Neural cell (in vitro differentiated cells): ENCODE results near the gene PBX1. TPM values are rescaled to one million over a fixed set of nuclear protein-coding genes. Genes with fewer than 3 reads are reported as not detected.

Experiments
- H2AFZ ChIP-seq: fragments of 200-600, 300-800 bp; sonication (generic), shearing (Covaris generic); 2 replicates; pipeline ENCODE4 v1.6.0; 2014; ENCODE audit warnings: low read depth, mild to moderate bottlenecking, antibody characterized with exemption, low read length, moderate library complexity
- H3F3A ChIP-seq: fragments of 200-600 bp; shearing (Covaris generic); 2 replicates; pipeline ENCODE4 v1.6.1; 2016; ENCODE audit warnings: mild to moderate bottlenecking, moderate library complexity, mixed read lengths, antibody characterized with exemption, low read length; ENCODE audit not compliant: insufficient read depth, poor library complexity, severe bottlenecking
- H3K27ac ChIP-seq: fragments of 200-600, 300-800 bp; sonication (generic), shearing (Covaris generic); 2 replicates; pipeline ENCODE4 v1.5.1; 2014; ENCODE audit warnings: mild to moderate bottlenecking, low read length, moderate library complexity
- H3K27me3 ChIP-seq: fragments of 300-800, 200-600 bp; sonication (generic), shearing (Covaris generic); 2 replicates; pipeline ENCODE4 v1.6.0; 2014; ENCODE audit warnings: mild to moderate bottlenecking, low read depth, low read length, moderate library complexity; ENCODE audit not compliant: insufficient read depth
- H3K36me3 ChIP-seq: fragments of 300-800, 200-600 bp; sonication (generic), shearing (Covaris generic); 2 replicates; pipeline ENCODE4 v1.5.1; 2014; ENCODE audit warnings: mild to moderate bottlenecking, antibody characterized with exemption, low read length, moderate library complexity; ENCODE audit not compliant: insufficient read depth
- H3K4me2 ChIP-seq: fragments of 300-800, 200-600 bp; sonication (generic), shearing (Covaris generic); 2 replicates; pipeline ENCODE4 v1.6.0; 2014; ENCODE audit warnings: mild to moderate bottlenecking, low read length
- H3K4me3 ChIP-seq: fragments of 300-800, 200-600 bp; sonication (generic), shearing (Covaris generic); 2 replicates; pipeline ENCODE4 v1.5.1; 2014; ENCODE audit warnings: mild to moderate bottlenecking, low read length, moderate library complexity
- H3K79me2 ChIP-seq: fragments of 200-600 bp; shearing (Covaris generic); replicated peaks from 2 replicates; pipeline ENCODE4 v1.6.0; 2014; ENCODE audit warnings: mild to moderate bottlenecking, low read length, moderate library complexity; ENCODE audit not compliant: insufficient read depth
- H3K9ac ChIP-seq: fragments of 300-800, 200-600 bp; sonication (generic), shearing (Covaris generic); 2 replicates; pipeline ENCODE4 v1.6.1; 2016; ENCODE audit warnings: mild to moderate bottlenecking, low read length, mixed read lengths
- H3K9me2 ChIP-seq: fragments of 200-600 bp; shearing (Covaris generic); 2 replicates; pipeline ENCODE4 v1.6.1; 2016; ENCODE audit warnings: mild to moderate bottlenecking, low read length, mixed read lengths; ENCODE audit not compliant: insufficient read depth
- H3K9me3 ChIP-seq: fragments of 200-600, 300-800 bp; sonication (generic), shearing (Covaris generic); 2 replicates; pipeline ENCODE4 v1.6.1; 2016; ENCODE audit warnings: mild to moderate bottlenecking, mixed run types, low read length, moderate library complexity, mixed read lengths
- H4K20me1 ChIP-seq: fragments of 200-600 bp; shearing (Covaris generic); 2 replicates; pipeline ENCODE4 v1.6.1; 2016; ENCODE audit warnings: mild to moderate bottlenecking, mixed run types; ENCODE audit not compliant: insufficient read depth
- EP300 ChIP-seq: fragments of 450-650 bp; conservative IDR thresholded peaks from 2 replicates; pipeline ENCODE4 v1.6.1; 2014; ENCODE audit warnings: antibody characterized with exemption, mild to moderate bottlenecking, moderate library complexity; ENCODE audit not compliant: poor library complexity, severe bottlenecking
- EZH2 ChIP-seq: fragments of 200-600, 300-800 bp; shearing (Covaris generic), sonication (generic); IDR thresholded peaks from 2 replicates; pipeline ENCODE4 v1.6.1; 2014; ENCODE audit warnings: antibody characterized with exemption, low read length, borderline replicate concordance, mild to moderate bottlenecking; ENCODE audit not compliant: insufficient read depth, poor library complexity, severe bottlenecking
- MXI1 ChIP-seq: fragments of 450-650 bp; conservative IDR thresholded peaks from 2 replicates; pipeline ENCODE4 v1.6.1; 2014; ENCODE audit warnings: antibody characterized with exemption, mild to moderate bottlenecking; ENCODE audit not compliant: poor library complexity, severe bottlenecking
- POLR2AphosphoS5 ChIP-seq: IDR thresholded peaks from 2 replicates; pipeline ENCODE4 v1.6.1; 2012
- RAD21 ChIP-seq: fragments of 450-650 bp; conservative IDR thresholded peaks from 2 replicates; pipeline ENCODE4 v1.6.1; 2014; ENCODE audit warnings: antibody characterized with exemption, mild to moderate bottlenecking, moderate library complexity
- SMC3 ChIP-seq: fragments of 450-650 bp; conservative IDR thresholded peaks from 2 replicates; pipeline ENCODE4 v1.6.1; 2014; ENCODE audit warnings: antibody characterized with exemption, mild to moderate bottlenecking, moderate library complexity; ENCODE audit not compliant: poor library complexity
- TAF1 ChIP-seq: IDR thresholded peaks from 2 replicates; pipeline ENCODE4 v1.6.1; 2012; ENCODE audit warnings: low read depth
- polyA plus RNA-seq: library from polyadenylated mRNA; depleted of rRNA; stranded (reverse); fragments of >200 nt; gene quantifications from 2 replicates; pipeline ENCODE4 v1.2.3, GENCODE V29; 2014
- TF ChIP-seq, protein P1 (sequence below): fragments of 450-650 bp; IDR thresholded peaks from 2 replicates; pipeline ENCODE4 v1.5.1; 2014; ENCODE audit warnings: antibody characterized with exemption, mild to moderate bottlenecking, moderate library complexity; ENCODE audit not compliant: poor library complexity, severe bottlenecking
- TF ChIP-seq, protein P2 (sequence below): IDR thresholded peaks from 2 replicates; pipeline ENCODE4 v1.6.1; 2012; ENCODE audit warnings: borderline replicate concordance

The PBX1 gene
- polyA plus RNA-seq, 1 donor from 2014 or later = 42.4 TPM

DNA sequence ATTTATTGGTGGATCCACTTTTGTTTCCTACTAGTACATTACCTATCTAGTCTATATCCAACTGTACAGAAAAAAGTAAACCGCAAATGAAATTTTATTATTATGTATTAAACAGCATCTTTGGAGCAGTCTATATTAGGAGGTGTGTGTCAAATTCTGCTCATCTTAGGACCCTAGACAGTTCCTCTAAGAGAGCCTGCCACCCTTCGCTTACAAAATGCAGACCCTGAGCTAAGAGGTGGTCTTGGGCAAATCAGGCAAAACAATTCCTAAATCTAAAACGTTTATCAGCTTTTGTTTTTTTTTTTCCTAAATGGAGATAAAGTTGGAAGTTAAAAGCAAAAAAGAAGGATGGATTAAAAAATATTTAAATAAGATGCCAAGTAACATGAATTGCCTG, 85.3 kb downstream of the PBX1 start:
- no peaks in the 10 kb centered on the region for H3K9me2 ChIP-seq
- H3K36me3 ChIP-seq = peaks cover 8% of the 10 kb centered on the region
- H3K27me3 ChIP-seq = no peaks in the 10 kb centered on the region
- H3K27ac ChIP-seq = no peak overlapping the region
- no peak overlapping the region for H2AFZ ChIP-seq
- no peaks in the 10 kb centered on the region for H3K9me3 ChIP-seq
- no peak overlapping the region for H3K4me3 ChIP-seq
- no peak overlapping the region for H3K9ac ChIP-seq
- H3K4me2 ChIP-seq = no peak overlapping the region
- H3K79me2 ChIP-seq = peaks cover 84% of the 10 kb centered on the region
- no peak for TF ChIP-seq POLR2AphosphoS5
- no peak for TF ChIP-seq TAF1
- TF ChIP-seq SMC3 = no peak
- no peak for TF ChIP-seq EP300
- H3F3A ChIP-seq = no peaks in the 10 kb centered on the region
- no peaks in the 10 kb centered on the region for H4K20me1 ChIP-seq

DNA sequence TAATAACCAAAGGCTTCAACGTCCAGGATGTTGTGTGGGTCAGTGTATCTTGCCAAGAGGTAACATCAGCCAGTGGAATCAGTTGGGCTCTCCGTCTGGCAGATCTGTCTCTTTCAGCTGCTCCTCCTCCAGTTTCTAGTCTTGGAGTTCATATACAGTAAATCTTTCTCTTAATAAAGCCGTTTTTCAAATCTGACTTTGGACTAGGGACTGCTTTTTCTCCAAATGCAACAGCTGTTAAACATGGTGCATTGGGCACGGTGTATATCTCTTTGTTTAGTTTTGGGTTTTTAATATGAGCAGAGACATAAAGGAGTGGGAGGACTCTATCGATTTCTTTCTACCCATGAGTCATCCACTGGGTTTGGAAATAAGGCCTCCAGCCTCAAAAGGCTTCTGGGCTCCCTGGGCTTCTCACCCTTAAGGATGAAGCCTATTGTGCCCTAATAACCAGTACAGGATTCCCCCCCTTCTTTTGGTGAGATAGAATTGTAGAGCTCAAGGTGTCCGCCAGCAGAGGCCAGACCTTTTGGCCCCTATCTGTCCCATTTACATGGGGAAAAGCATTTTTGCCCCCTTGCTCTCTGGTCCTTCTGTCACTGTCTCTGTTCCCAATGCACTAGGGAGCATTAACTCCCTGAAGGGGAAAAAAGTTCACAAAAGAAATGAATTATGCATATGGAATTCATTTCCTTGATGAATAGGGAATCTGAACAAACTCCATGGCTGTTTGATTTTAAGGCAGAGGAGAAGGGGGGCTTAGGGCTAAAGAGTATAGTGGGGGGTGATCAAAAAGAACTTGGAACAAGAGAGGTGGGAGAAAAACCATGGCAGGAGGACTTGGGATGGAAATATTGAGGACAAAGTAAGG, 86.0 kb downstream of the PBX1 start:
- no peak for TF ChIP-seq RAD21
- no peak for TF ChIP-seq MXI1
- TF ChIP-seq SMC3 = no peak
- no peak for TF ChIP-seq POLR2AphosphoS5
- TF ChIP-seq TAF1 = no peak
- TF ChIP-seq, protein P1, sequence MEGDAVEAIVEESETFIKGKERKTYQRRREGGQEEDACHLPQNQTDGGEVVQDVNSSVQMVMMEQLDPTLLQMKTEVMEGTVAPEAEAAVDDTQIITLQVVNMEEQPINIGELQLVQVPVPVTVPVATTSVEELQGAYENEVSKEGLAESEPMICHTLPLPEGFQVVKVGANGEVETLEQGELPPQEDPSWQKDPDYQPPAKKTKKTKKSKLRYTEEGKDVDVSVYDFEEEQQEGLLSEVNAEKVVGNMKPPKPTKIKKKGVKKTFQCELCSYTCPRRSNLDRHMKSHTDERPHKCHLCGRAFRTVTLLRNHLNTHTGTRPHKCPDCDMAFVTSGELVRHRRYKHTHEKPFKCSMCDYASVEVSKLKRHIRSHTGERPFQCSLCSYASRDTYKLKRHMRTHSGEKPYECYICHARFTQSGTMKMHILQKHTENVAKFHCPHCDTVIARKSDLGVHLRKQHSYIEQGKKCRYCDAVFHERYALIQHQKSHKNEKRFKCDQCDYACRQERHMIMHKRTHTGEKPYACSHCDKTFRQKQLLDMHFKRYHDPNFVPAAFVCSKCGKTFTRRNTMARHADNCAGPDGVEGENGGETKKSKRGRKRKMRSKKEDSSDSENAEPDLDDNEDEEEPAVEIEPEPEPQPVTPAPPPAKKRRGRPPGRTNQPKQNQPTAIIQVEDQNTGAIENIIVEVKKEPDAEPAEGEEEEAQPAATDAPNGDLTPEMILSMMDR = no peak
- TF ChIP-seq, protein P2, sequence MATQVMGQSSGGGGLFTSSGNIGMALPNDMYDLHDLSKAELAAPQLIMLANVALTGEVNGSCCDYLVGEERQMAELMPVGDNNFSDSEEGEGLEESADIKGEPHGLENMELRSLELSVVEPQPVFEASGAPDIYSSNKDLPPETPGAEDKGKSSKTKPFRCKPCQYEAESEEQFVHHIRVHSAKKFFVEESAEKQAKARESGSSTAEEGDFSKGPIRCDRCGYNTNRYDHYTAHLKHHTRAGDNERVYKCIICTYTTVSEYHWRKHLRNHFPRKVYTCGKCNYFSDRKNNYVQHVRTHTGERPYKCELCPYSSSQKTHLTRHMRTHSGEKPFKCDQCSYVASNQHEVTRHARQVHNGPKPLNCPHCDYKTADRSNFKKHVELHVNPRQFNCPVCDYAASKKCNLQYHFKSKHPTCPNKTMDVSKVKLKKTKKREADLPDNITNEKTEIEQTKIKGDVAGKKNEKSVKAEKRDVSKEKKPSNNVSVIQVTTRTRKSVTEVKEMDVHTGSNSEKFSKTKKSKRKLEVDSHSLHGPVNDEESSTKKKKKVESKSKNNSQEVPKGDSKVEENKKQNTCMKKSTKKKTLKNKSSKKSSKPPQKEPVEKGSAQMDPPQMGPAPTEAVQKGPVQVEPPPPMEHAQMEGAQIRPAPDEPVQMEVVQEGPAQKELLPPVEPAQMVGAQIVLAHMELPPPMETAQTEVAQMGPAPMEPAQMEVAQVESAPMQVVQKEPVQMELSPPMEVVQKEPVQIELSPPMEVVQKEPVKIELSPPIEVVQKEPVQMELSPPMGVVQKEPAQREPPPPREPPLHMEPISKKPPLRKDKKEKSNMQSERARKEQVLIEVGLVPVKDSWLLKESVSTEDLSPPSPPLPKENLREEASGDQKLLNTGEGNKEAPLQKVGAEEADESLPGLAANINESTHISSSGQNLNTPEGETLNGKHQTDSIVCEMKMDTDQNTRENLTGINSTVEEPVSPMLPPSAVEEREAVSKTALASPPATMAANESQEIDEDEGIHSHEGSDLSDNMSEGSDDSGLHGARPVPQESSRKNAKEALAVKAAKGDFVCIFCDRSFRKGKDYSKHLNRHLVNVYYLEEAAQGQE = no peak
- no peak for TF ChIP-seq EZH2
- no peak for TF ChIP-seq EP300
- Histone ChIP-seq H3K27me3 (no peaks in the 10 kb centered on the region), H3K4me3 (no peak overlapping the region), H3K4me2 (no peak overlapping the region), H2AFZ (no peak overlapping the region), H3K27ac (no peak overlapping the region), H3K36me3 (peaks cover 8% of the 10 kb centered on the region), H3K9me2 (no peaks in the 10 kb centered on the region), H3K9me3 (no peaks in the 10 kb centered on the region), H3F3A (no peaks in the 10 kb centered on the region), H3K9ac (no peak overlapping the region), H4K20me1 (no peaks in the 10 kb centered on the region), H3K79me2 (peaks cover 84% of the 10 kb centered on the region)
